HG03196 (cell line): Measurements from ENCODE around the gene ZFAND4.
A peak's percentile ranks its signal among the peaks of the same experiment; 100 is the strongest.
"Not testable (repeated sequence)": the region's sequence is repeated elsewhere in the genome, so short reads cannot be mapped to it uniquely, and the experiment has no call there.

Source experiments
- ATAC-seq: cut with Tn5 transposase; IDR thresholded peaks from one replicate; pipeline ENCODE4 v1.9.1; 2021; ENCODE audit not compliant: unreplicated experiment

Gene ZFAND4

DNA sequence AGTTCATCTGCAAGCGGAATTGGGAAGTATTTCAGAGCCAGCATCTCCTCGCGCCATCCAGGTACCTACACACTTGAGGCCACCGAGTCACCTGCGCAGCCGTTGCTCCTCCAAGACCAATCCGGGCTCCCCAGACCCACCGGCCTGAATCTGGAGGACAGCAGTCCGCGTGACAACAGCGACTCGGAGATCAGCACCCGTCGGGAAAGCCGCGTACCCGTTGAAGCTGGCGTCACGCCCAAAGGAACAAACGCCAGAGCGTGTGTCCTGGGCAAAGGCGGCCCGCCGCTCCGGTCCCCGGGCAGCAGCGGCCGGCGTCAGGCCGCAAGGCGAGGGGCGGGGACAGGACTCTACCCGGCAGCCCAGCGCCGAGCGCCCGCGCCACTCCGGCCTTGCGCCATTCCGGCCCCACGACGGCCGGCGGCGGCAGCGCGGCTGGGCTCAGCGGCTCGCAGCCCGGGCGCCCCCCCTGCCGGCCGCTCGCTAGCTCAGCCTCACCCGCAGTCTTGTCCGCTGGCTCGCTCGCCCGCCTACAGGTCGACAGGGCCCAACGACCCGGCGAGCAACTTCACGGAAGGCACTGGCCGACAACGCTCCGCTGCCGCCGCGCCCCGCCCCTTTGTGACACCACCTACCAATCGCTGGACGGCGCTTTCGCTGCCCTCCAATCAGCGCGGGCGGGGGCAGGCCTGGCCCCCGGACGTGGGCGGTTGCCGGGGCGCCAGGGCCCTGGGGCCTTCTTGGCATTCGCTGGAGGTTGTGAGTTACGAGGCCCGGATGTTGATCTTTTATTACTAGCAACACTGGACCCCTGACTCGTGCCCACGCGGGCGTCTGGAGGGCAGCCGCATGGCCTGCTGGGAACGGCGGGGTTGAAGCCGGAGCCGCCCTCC lies at the start of gene ZFAND4:
Gene ZFAND4 (minus strand): TSS at position 592 of the 893 bp plus-strand sequence. CDS start 9,047 bp downstream, outside the sequence.
- ATAC-seq: peak; percentile 98

DNA sequence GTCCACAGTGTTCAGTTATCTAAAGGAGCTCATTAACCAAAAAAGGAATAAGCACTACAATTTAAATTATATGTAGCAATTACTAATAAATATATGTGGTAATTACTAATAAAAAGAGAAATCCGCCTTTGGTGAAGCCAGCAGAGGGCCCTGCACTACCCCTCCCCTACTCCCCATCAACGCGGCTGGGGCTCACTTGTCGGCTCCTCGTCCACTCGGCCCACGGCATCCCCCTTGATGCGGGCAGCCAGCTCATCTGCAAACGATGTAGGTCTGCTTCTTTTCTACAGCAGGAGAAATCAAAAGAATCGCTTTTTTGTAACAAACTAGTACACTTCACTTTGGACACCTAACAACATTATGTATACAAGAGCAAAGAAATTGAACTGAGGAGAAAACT lies 48.9 kb upstream of the ZFAND4 start:
- not testable (repeated sequence) for ATAC-seq

DNA sequence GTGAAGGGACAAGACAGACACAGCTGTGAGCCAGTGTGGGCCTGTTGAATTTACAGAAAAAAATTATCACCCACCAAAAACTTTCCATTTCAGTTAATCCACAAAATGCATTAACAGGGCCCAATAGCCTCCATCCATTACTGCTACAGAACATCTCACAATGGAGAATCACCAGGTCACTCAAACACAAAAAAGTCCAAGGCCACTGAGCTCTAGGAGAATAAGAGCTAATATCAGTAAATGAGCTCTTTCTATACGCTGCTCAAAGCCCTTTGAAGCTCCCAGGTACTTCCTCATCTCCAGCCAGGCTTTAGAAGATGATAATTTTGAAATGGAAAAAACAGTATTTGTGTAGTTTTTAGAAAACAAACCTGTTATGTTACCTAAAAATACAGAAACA lies 45.1 kb upstream of the ZFAND4 start:
- ATAC-seq: not testable (repeated sequence)

DNA sequence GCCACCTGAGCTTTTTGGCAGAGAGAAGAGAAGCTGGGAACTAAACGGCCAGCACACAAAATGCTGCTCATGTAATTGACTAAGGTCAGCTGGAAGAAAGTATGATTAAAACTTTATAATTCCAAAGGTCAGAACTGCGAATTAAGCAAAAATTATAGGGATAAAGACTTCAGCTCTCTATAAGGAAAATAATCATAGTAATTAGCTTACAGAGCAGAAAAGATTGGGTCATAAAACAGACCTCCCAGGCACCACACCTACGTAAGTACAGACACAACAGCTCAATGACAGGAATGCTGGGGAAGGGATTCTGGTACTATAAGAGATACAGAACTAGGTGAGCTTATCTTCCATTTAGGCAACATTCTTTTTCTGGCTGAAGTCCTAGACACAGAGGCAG lies 44.5 kb upstream of the ZFAND4 start:
- not testable (repeated sequence) for ATAC-seq

DNA sequence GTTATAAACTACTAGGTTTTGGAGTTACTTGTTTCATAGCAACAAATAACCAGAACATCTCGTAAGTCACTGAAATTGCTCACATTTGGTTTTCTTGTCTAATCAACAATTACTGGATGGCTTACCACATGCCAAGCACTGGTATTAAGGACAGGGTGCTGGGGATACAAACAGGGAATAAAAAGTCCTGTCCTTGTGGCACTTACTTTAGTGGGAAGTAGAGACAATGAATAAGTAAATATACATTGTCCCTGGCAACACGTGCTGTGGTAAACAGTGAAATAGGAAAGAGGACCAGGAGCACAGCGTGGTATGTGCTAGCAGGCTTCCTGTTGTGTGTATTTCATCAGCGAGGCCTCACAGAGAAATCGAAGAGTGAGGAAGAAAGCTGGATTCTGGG lies 38.7 kb upstream of the ZFAND4 start:
- ATAC-seq: not testable (repeated sequence)

DNA sequence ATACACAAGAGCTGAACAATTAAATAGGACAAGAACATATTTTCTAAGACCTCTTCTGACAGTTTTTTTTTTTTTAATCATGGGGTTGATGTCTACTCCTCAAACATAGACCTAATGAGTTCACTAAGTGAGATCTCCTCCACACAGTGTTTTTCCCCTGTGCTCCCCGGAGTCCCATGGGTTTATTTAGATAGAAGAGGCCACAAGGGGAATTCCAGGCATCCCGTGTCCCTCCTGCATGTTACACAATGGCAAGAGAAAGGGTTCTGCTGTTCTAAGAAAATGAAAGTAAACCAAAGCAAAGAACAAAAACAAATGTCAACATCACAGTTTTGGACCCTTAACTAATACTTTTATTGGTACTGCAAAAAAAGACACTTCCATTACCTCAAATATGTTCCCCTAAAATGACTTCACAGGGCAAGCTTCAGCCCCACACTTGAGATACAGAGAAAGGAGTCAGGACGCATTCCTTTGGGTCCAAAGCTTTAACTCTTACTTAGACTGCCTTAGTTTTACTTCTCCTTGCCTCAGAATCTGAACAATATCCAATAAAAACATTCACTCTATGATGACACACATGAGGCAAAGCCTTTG lies 37.7 kb upstream of the ZFAND4 start:
- ATAC-seq: not testable (repeated sequence)

DNA sequence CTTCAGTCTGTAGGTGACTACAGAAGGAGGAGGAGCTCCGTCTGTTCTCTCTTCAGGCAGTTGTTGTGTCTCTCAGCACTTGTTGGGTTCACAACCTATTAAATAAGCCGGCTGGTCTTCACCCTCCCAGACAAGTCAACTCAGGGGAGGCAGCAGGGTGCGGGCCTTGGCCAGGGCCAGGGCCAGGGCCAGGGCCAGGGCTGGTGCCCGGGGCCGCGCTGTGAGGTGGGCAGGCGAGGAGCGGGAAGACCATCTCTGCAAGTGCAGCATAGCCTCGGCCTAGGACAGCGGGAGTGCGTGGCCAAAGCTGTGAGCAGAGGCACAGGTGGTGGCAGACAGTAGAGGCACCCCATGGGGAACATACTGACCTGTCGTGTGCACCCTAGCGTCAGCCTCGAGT lies 5.9 kb upstream of the ZFAND4 start:
- ATAC-seq: not testable (repeated sequence)

DNA sequence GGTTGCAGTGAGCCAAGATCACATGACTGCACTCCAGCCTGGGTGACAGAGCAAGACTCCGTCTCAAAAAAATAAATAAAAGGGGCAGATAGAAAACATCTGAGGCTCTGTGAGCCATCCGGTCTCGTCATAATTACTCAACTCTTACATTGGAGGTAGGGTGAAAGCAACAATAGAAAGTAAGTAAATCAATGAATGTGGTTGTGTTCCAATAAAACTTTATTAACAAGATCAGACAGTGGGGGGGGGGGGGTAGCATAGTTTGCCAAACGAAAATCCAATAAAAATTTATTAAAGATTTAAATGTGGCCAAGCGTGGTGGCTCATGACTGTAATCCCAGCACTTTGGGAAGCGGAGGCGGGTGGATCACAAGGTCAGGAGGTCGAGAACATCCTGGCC lies 2.8 kb upstream of the ZFAND4 start:
- ATAC-seq: no peak

DNA sequence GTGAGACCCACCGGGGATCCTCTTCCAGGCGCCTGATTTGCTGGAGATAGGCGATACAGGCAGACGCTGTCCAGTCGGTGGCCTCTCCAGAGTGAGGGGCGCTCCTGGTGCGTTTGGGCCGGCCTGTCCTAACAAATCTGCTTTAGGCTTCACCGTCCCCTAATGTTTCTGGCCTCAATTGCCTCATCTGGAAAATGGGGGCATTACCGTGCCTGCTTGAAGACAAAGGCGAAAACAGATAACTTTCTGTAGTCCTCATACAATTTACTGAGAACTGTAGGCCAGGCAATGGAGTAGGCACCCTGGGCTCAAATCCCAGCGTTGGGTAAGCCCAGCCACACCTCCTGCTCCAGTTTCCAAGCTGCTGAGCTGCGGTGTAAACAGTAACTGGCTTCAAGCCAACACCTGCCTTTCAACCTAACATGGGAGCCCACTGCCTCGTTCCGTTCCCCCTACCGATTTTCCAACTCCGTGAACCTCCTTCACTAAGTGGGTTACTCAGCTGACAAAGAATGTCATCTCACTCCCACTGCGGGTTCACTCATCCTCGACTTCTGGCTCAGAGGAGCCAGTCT lies 589 bp upstream of the ZFAND4 start:
- ATAC-seq: no peak

DNA sequence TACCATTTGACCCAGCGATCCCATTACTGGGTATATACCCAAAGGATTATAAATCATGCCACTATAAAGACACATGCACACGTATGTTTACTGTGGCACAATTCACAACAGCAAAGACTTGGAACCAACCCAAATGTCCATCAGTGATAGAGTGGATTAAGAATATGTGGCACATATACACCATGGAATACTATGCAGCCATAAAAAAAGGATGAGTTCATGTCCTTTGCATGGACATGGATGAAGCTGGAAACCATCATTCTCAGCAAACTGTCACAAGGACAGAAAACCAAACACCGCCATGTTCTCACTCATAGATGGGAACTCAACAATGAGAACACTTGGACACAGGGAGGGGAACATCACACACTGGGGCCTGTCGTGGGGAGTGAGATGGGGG lies 1.3 kb downstream of the ZFAND4 start:
- ATAC-seq: not testable (repeated sequence)

DNA sequence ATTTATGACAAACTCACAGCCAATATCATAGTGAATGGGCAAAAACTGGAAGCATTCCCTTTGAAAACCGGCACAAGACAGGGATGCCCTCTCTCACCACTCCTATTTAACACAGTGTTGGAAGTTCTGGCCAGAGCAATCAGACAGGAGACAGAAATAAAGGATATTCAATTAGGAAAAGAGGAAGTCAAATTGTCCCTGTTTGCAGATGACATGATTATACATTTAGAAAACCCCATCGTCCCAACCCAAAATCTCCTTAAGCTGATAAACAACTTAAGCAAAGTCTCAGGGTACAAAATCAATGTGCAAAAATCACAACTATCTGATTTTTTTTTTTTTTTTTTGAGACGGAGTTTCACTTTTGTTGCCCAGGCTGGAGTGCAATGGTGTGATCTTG lies 2.7 kb downstream of the ZFAND4 start:
- not testable (repeated sequence) for ATAC-seq

DNA sequence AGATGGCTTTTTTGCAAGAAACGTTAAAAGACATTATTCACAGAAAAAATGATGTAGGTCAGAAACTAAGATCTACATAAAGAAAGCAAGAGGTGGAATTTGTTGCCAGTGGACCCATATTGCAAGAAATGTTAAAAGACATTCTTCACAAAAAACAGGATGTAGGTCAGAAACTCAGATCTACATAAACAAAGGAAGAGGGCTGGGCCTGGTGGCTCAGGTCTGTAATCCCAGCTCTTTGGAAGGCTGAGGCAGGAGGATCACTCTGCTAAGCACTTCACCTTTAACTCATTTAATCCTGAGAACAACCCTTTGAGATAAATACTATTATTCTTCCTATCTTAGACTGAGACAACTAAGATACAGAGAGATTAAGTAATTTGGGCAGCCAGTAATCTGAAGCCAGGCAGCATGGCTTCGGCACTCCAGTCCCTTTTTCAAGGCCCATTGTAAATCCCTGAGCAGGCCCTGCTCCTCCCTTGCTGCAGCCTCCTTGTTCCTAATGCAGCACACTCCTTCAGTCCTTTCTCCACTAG lies 11.6 kb downstream of the ZFAND4 start:
- no peak for ATAC-seq

DNA sequence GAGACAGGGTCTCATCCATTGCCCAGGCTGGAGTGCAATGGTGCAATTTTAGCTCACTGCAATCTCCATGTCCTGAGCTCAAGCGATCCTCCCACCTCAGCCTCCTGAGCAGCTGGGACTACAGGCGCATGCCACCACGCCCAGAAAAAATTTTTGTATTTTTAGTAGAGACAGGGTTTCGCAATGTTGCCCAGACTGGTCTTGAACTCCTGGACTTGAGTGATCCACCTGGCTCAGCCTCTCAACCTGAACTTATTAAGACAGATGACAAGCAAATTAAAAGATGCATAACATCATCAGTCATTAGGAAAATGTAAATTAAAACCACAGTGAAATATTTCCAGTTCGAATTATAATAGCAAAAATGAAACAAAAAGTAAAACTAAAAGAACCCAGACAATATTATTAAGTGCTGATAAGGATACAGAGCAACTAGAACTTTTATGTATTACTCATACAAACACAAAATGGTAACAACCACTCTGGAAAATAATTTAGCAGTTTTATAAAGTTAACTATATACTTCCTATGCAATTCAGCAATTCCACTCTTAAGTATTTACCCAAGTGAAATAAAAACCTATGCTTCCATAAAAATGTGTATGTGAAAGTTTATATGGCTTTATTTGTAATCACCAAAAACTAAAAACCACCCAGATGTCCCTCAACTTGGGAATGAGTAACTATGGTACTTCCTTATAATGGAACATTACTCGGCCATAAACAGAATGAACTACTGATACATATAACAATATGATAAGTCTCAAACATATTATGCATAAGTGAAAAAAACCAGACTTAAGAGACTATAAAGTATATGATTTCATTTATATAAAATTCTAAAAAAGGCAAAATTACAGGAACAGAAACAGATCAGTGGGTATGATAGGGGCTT lies 15.3 kb downstream of the ZFAND4 start:
- no peak for ATAC-seq

DNA sequence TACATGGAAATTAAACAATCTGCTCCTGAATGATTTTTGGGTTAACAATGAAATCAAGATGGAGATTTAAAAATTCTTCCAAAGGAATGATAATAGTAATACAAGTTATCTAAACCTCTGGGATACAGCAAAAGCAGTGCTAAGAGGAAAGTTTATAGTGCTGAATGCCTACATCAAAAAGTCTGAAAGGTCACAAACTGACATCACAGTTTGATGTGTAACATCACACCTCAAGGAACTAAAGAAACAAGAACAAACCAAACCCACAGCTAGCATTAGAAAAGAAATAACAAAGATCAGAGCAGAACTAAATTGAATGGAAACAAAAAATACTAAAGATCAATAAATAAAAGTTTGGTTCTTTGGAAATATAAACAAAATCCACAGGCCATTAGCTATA lies 17.4 kb downstream of the ZFAND4 start:
- ATAC-seq: no peak

DNA sequence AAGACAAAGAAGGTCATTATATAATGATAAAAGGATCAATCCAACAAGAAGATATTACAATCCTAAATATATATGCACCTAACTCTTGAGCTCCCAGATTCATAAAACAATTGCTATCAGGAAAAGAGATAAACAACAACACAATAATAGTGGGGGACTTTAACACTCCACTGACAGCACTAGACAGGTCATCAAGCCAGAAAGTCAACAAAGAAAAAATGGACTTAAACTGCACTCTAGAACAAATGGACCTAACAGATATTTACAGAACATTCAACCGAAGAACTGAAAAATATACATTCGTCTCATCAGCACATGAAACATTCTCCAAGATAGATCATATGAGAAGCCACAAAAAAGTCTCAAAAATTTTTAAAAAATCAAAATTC lies 17.8 kb downstream of the ZFAND4 start:
- not testable (repeated sequence) for ATAC-seq

DNA sequence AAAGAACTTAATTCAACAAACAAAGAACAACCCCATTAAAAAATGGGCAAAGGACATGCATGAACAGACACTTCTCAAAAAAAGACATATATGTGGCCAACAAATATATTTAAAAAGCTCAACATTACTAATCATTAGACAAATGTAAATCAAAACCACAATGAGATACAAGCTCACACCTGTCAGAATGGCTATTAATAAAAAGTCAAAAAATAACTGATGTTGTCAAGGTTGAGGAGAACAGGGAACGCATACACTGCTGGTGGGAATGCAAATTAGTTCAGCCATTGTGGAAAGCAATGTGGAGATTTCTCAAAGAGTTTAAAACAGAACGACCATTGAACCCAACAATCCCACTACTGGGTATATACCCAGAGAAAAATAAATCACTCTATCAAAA lies 19.1 kb downstream of the ZFAND4 start:
- no peak for ATAC-seq

DNA sequence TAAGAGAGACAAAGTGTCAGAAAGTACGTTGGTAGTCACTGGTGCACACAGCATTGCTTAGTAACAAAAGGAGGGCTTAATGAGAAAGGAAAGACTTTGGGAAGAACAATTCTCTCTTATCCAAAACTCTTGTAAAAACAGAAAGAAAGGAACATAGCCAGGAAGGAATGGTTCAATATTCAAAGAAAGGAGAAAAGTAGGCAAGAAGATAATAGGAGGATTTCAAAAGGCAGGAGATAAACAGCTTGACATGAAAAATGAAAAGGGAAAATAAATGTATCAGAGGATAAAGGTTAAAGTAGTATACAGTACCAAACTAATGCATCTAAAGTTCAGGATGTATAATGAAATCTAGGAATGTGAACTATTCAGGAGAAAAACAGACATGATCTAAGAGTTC lies 20.1 kb downstream of the ZFAND4 start:
- ATAC-seq: no peak

DNA sequence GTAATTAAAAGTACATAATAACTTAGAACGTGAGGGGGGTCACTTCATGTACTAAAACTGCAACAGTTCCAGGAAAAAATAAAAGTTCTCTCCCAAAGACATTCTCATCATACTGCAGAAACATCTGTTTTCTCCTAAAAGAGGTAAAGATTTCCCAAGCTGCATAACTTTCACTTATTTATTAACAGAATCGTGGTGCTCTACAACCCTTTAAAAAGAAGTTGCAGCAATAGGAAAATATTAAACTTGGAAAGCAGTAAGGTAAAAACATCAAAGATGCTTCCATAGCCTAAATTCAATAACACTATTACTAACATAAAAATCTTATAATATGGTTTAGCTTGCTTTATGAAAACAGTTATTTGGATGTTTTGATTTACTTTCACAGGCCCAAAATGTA lies 23.3 kb downstream of the ZFAND4 start:
- no peak for ATAC-seq

DNA sequence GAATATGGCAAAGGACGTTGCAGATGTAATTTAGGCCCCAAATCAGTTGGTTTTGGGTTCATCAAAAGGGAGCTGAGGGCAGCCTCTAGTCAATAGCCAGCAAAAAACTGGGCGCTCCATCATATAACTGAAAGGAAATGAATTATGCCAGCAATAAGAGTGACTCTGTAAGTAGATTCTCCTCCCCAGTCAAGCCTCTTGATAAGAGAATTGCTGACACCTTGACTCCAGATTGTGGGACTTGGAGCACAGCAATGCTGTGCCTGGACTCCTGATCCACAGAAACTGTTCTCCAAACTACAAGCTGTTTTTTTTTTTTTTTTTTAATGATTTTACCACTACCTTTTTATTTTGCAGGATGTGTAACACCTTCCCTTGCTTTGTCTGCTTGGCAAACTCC lies 25.5 kb downstream of the ZFAND4 start:
- no peak for ATAC-seq

DNA sequence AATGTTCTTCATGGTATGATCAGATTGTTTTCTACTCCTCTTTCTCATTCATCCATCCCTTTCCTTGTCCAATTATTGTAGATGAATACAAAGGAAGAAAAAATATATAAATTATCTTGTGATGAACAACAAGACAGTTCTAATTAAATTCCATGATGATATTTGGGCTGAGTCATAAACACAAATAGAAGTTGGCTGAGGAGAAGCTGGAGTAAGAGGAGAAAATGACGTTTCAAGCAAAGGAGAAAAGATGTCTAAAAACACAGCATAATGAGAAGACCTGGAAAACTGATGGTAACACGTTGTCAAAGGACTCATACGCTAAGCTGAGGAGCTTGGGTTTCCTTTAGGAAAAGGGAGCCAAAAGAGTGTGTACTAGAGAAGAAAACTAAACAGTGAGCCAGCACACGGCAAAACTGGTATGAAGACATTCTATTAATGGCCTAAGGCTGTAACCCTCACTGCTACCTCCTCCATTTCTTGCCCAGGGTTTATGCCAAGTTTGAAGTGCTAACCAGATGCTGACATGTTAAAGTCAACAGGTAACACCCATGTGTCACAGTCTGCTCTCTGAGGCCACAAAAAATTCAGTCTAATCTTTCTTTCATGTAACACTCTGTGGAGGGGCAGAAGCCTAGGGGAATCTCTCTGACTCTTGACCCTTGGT lies 26.1 kb downstream of the ZFAND4 start:
- no peak for ATAC-seq
